Breast epithelium (tissue), 3 donors: ENCODE measurements around the gene KRT6A.

ENCODE experiments used
- POLR2A ChIP-seq: fragments of 450-650 bp; IDR thresholded peaks from one replicate; pipeline ENCODE4 v1.6.1; 2016; ENCODE audit warnings: antibody characterized with exemption, mild to moderate bottlenecking, moderate library complexity
- POLR2AphosphoS5 ChIP-seq, 3 donors: sonication (generic); formaldehyde crosslinking; IDR thresholded peaks; one replicate each; pipeline ENCODE4 v1.6.1; 2017; ENCODE audit warnings: antibody characterized with exemption in 3 of 3

DNA sequence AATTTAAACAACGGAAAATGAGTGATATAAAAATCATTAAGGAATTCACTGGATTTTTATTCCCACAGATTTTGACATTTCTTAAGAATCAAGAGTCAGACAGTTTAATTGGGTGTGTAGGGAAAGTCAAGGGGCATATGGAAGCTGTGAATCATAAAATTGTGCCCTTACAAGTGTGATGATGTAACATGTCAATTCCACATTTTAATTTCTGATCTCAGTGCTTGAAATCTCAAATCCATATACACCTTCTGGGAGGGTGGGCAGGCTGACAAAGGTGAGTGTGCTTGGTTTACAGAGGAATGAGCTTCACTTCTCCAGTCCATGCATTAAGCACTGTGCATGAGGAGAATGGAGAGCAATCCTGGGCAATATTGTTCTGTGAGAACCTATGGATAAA lies 1.0 kb upstream of the KRT6A start:
- TF ChIP-seq POLR2AphosphoS5 (IDR thresholded peaks at IDR 0.05) (no peak), POLR2A (no peak)
